GM12878 (cell line): ENCODE results near the gene TMEM53. TPM values are rescaled to one million over a fixed set of nuclear protein-coding genes. Genes with fewer than 3 reads are reported as not detected.

ENCODE experiments used
- ATAC-seq: fragments of 200-7000 bp; cut with Tn5 transposase; 3 replicates; pipeline ENCODE4 v1.9.1; 2020; ENCODE audit warnings: mild to moderate bottlenecking, moderate library complexity
- BruUV-seq: library from RNA; stranded (reverse); fragments of 400-500 nt; replicated peaks from 2 replicates; lab custom pipeline; 2021; lab: Mats Ljungman, UMichigan
- CTCF ChIA-PET: fragments of 300-600 bp; sonication (Branson Sonifier 250); formaldehyde crosslinking; extraction: SDS; loops from one replicate; lab custom pipeline; 2021; ENCODE audit warnings: inconsistent platforms; lab: Yijun Ruan, JAX
- POLR2A ChIA-PET: fragments of 350-600 bp; formaldehyde crosslinking; extraction: SDS; loops from one replicate; lab custom pipeline; 2021; ENCODE audit warnings: inconsistent platforms; lab: Charles Lee
- RAD21 ChIA-PET: fragments of 300-600 bp; sonication (Branson Sonifier 250); formaldehyde crosslinking; loops from one replicate; lab custom pipeline; 2023; ENCODE audit warnings: antibody characterized with exemption; ENCODE audit not compliant: unreplicated experiment; lab: Charles Lee
- SMC1A ChIA-PET: fragments of 300-600 bp; sonication (Branson Sonifier 250); formaldehyde crosslinking; loops from one replicate; lab custom pipeline; 2023; ENCODE audit not compliant: unreplicated experiment, uncharacterized antibody; lab: Charles Lee
- DNase-seq: peaks from one replicate; pipeline ENCODE4 v3.0.0-alpha.2; 2011; ENCODE audit warnings: low read depth, low spot score
- FAIRE-seq: peaks from 3 replicates; lab custom pipeline; 2011; peaks lifted over from hg19 to GRCh38; lab: Jason Lieb, UNC
- H2AFZ ChIP-seq: 2 replicates; pipeline ENCODE4 v1.6.0; 2011; ENCODE audit warnings: low read depth, low read length, control low read depth; ENCODE audit not compliant: control insufficient read depth
- H3K27ac ChIP-seq: 2 replicates; pipeline ENCODE4 v1.5.1; 2011; ENCODE audit warnings: control low read depth; ENCODE audit not compliant: control insufficient read depth, insufficient read depth
- H3K27me3 ChIP-seq, 2 experiments: replicated peaks in 1 of 2; 2 replicates each; pipeline versions ENCODE4 v1.6.0 to v1.6.1; 2011; ENCODE audit warnings: low read length in 1 of 2; ENCODE audit not compliant: control insufficient read depth in 2 of 2, insufficient read depth in 2 of 2
- H3K36me3 ChIP-seq, 2 experiments: 2 replicates each; pipeline ENCODE4 v1.5.1; 2011; ENCODE audit warnings: low read length in 1 of 2; ENCODE audit not compliant: control insufficient read depth in 2 of 2, insufficient read depth in 2 of 2
- H3K4me1 ChIP-seq: 2 replicates; pipeline ENCODE4 v1.6.1; 2011; ENCODE audit warnings: mild to moderate bottlenecking, low read length, moderate library complexity, mixed read lengths; ENCODE audit not compliant: control insufficient read depth, insufficient read depth
- H3K4me2 ChIP-seq: 2 replicates; pipeline ENCODE4 v1.6.0; 2011; ENCODE audit warnings: control low read depth; ENCODE audit not compliant: control insufficient read depth, insufficient read depth
- H3K4me3 ChIP-seq: fragments of 200-600 bp; sonication (generic); 2 replicates; pipeline ENCODE4 v1.5.1; 2016
- H3K79me2 ChIP-seq: 2 replicates; pipeline ENCODE4 v1.6.0; 2011; ENCODE audit warnings: low read length; ENCODE audit not compliant: control insufficient read depth, insufficient read depth
- H3K9ac ChIP-seq: 2 replicates; pipeline ENCODE4 v1.8.0; 2011; ENCODE audit warnings: low read length, control low read depth, mixed read lengths; ENCODE audit not compliant: control insufficient read depth, insufficient read depth
- H3K9me3 ChIP-seq: replicated peaks from 3 replicates; pipeline ENCODE4 v1.5.1; 2011; ENCODE audit warnings: mild to moderate bottlenecking, low read length; ENCODE audit not compliant: control insufficient read depth, insufficient read depth
- H4K20me1 ChIP-seq: 2 replicates; pipeline ENCODE4 v1.6.0; 2011; ENCODE audit not compliant: control insufficient read depth, insufficient read depth
- BCL11A ChIP-seq: IDR thresholded peaks from 2 replicates; pipeline ENCODE4 v1.6.1; 2011; ENCODE audit warnings: low read depth, low read length
- CBX3 ChIP-seq: fragments of 200-600 bp; sonication (generic); IDR thresholded peaks from 2 replicates; pipeline ENCODE4 v1.6.1; 2016; ENCODE audit warnings: low read depth, borderline replicate concordance
- HDAC6 ChIP-seq: fragments of 200-600 bp; sonication (generic); IDR thresholded peaks from one replicate; pipeline ENCODE4 v1.8.0; 2017; ENCODE audit warnings: antibody characterized with exemption; ENCODE audit not compliant: unreplicated experiment
- NR2F1 ChIP-seq: fragments of 450-650 bp; conservative IDR thresholded peaks from 2 replicates; pipeline ENCODE4 v1.6.1; 2017; ENCODE audit warnings: mild to moderate bottlenecking
- POLR2AphosphoS2 ChIP-seq: IDR thresholded peaks from 2 replicates; pipeline ENCODE4 v1.6.1; 2011; ENCODE audit warnings: low read depth, mild to moderate bottlenecking, low read length, improper control_type of control experiment, moderate library complexity
- SPI1 ChIP-seq: IDR thresholded peaks from 2 replicates; pipeline ENCODE4 v1.6.1; 2011; ENCODE audit warnings: low read depth, mild to moderate bottlenecking, low read length, moderate library complexity, borderline replicate concordance; ENCODE audit not compliant: insufficient read depth
- SREBF2 ChIP-seq: IDR thresholded peaks from 2 replicates; pipeline ENCODE4 v1.6.1; 2012; ENCODE audit warnings: mild to moderate bottlenecking, low read length
- ZNF24 ChIP-seq: fragments of 450-650 bp; IDR thresholded peaks from 2 replicates; pipeline ENCODE4 v1.6.1; 2017; ENCODE audit warnings: antibody characterized with exemption, mild to moderate bottlenecking
- WGBS: methylation state at CpG from one replicate; pipeline ENCODE4 v1.1.6; 2016; ENCODE audit warnings: low lambda C conversion rate; ENCODE audit not compliant: insufficient replicate concordance, insufficient coverage; ENCODE audit errors: missing lambda C conversion rate; 5-methylcytosine and 5-hydroxymethylcytosine counted together
- in situ Hi-C: fragments of 300-500 bp; cut with MboI; formaldehyde crosslinking; loops from 9 replicates; pipeline ENCODE4 v1.14.3; 2018; ENCODE audit warnings: mixed read lengths
- intact Hi-C: fragments of 100-400 bp; cut with micrococcal nuclease; formaldehyde crosslinking; loops from one replicate; pipeline ENCODE4 v1.14.2; 2022; ENCODE audit not compliant: unreplicated experiment
- polyA plus RNA-seq, 11 experiments: library from polyadenylated mRNA; depleted of rRNA in 4 of 11; unstranded in 6 of 11; stranded (reverse) in 5 of 11; fragments of >200 nt; fragmentation: Nextera tagmentation in 4 of 11; fragmentation: Illumina TruSeq in 1 of 11; extraction: Ambion mirVana in 4 of 11; extraction: Trizol in 1 of 11; gene quantifications; 1 replicate in 1 of 11; 2 replicates in 10 of 11; pipeline versions ENCODE4 v1.2.1 to v1.2.3, GENCODE V29; 2011 to 2016; ENCODE audit warnings: inconsistent platforms in 2 of 11, missing spikeins in 2 of 11, low read depth in 1 of 11
- total RNA-seq, 4 experiments: library from RNA; depleted of rRNA in 3 of 4; stranded (reverse); fragments of >200 nt in 3 of 4; fragmentation: Illumina TruSeq in 1 of 4; extraction: Trizol in 1 of 4; gene quantifications; 2 replicates each; pipeline versions ENCODE4 v1.2.1 to v1.2.3, GENCODE V29; 2013 to 2021
- TF ChIP-seq, protein P1 (sequence below): IDR thresholded peaks from 2 replicates; pipeline ENCODE4 v1.6.1; 2011; ENCODE audit warnings: borderline replicate concordance, low read depth, mild to moderate bottlenecking, moderate library complexity, low read length; ENCODE audit not compliant: insufficient read depth, poor library complexity, severe bottlenecking

The TMEM53 gene
- total and polyA plus RNA-seq, 10 of the 15 experiments (the other 5 are each of a cell fraction or from before 2014, with no cell fraction given): 3.1 to 23.9 (median 11.1) TPM

DNA sequence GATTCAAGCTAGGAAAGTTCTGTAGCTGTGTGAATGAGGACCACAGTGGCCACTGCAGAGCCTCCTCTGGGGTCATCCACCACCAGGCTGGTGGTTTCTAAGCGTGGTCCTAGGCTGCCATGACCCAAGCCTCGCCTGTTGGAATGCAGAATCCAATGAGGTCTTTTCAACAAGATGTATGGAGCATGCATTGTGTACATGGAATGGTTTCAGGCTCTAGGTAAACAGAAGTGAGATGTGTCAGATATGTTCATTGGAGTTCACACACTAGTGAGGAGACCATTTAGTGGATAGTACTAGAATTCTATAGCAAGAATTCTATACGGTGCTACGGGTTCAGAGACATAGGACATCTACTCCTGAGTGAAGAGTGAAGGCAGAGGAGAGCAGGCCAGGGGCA, 46.0 kb upstream of the TMEM53 start:
- ChIA-PET POLR2A (interaction anchor here (3.5 to 9.8 kb wide), 2 partner anchors 10 to 99 kb away, joined by 29 to 110 read pairs; partner anchors contain the start of gene RNU5D-1), SMC1A (interaction anchor here (1.4 to 9.8 kb wide), 3 partner anchors 11 to 57 kb away, joined by 5 to 73 read pairs (median 5); partner anchors contain the start of gene RNU5D-1), CTCF (interaction anchor here (0.6 to 12.6 kb wide), 6 partner anchors 9 to 188 kb away, joined by 3 to 175 read pairs (median 5); partner anchors contain the start of genes ARMH1, RNU5D-1 and TMEM53), RAD21 (interaction anchor here (1.6 kb wide), 1 partner anchor 10 kb away, joined by 3 read pairs; no protein-coding TSS in a partner anchor)
- BruUV-seq: no TSS peak
- TF ChIP-seq SPI1 (no peak), BCL11A (no peak), HDAC6 (no peak), NR2F1 (no peak), POLR2AphosphoS2 (no peak), CBX3 (no peak), SREBF2 (no peak), ZNF24 (no peak)
- TF ChIP-seq, protein P1, sequence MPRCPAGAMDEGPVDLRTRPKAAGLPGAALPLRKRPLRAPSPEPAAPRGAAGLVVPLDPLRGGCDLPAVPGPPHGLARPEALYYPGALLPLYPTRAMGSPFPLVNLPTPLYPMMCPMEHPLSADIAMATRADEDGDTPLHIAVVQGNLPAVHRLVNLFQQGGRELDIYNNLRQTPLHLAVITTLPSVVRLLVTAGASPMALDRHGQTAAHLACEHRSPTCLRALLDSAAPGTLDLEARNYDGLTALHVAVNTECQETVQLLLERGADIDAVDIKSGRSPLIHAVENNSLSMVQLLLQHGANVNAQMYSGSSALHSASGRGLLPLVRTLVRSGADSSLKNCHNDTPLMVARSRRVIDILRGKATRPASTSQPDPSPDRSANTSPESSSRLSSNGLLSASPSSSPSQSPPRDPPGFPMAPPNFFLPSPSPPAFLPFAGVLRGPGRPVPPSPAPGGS: no peak
- 61% methylated on average over 4 of the region's 4 CpGs for WGBS
- ATAC-seq: no peak
- DNase-seq: no peak
- Histone ChIP-seq H3K4me2 (no peak overlapping the region), H2AFZ (no peak overlapping the region), H3K36me3 (no peaks in the 10 kb centered on the region), H3K4me3 (no peak overlapping the region), H3K4me1 (peaks cover 53% of the 10 kb centered on the region), H3K9ac (no peak overlapping the region), H3K9me3 (no peaks in the 10 kb centered on the region), H3K27ac (no peak overlapping the region), H3K79me2 (no peaks in the 10 kb centered on the region), H4K20me1 (no peaks in the 10 kb centered on the region), H3K27me3 (no peaks in the 10 kb centered on the region)
- no peak for FAIRE-seq
- in situ Hi-C loops: no loop called here
- intact Hi-C loops: no loop called here
